Epidermal melanocyte (primary cell): ENCODE results near the gene TRAF7.

Experiments used
- DNase-seq: peaks from one replicate; pipeline ENCODE4 v3.0.0; 2011; ENCODE audit warnings: low spot score; ENCODE audit not compliant: insufficient read length

The TRAF7 gene

DNA sequence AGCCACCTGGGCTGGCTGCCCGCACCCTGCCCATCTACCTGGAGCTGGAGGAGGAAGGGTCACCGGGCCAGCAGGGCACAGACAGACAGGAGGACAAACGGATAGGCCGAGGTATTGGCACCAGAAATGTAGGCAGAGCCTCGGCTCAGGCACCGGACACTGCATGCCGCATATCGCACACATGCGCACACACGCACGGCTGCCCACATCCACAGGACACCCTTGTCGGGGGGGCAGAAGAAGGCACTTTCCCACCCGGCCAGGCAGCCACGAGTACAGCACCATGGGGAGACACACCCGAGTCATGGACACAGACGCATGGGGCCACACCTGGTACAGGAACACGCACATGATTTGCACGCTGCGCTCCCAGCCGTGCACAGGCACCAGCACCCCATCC, 26.4 kb downstream of the TRAF7 start:
- DNase-seq: no peak

GRCh38 chr16:2183671-2184070, 28.1 kb downstream of the TRAF7 start:
- no peak for DNase-seq

DNA sequence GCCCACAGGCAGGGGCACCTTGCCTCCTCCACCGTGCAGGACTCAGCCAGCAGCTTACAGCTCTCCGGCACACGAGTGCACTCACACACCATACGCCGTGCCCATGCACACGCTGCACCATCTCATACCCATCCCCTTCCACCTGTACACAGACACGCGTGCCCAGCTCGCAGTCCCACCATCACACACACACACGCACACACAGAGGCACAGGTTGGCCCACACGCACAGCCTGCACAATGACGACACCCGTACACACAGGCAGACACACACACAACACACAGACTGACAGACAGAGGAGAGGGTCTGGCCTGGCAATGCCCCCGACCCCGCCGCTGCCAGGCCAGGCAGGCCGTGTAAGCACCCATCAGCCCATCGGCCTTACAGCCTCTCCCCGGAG, 28.8 kb downstream of the TRAF7 start:
- no peak for DNase-seq

DNA sequence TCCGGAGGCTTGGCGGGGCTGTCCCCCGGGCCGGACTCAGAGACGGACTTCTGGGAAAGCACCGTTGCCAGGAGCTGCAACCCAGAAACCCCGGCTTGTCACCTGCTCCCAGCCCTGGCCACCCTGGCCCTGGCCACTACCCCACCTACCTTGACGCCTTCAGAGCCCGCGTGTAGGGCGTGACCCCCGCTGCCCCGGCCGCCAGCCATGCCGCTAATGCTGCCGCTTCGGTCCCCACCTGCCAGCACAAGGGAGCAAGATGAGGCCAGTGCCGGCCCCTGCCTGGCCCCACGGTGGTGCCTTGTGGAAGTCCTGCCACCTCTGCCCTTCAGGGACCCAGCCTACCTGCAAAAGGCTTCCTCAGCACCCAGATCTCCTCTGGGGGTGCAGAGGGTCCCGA, 29.4 kb downstream of the TRAF7 start:
- DNase-seq: no peak

DNA sequence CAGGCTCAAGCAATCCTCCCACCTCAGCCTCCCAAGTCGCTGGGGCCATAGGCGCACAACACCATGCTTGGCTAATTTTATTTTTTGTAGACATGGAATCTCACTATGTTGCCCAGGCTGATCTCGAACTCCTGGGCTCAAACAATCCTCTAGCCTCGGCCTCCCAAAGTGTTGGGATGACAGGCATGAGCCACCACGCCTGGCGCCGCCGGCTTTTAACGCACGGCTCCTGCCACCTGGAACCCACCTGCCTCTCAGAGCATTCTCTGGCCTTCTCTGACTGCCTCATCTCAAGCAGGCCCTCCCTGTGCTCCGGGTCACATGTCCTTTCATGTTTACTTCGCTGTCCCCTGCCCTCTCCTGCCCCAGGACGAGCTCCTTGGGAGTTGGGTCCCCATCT, 30.5 kb downstream of the TRAF7 start:
- DNase-seq: no peak

- DNase-seq: no peak
These were observed 30.9 kb downstream of the TRAF7 start for GRCh38 chr16:2186505-2186904.

GRCh38 chr16:2187212-2187611, 31.6 kb downstream of the TRAF7 start:
- no peak for DNase-seq

- no peak for DNase-seq
These were observed 32.8 kb downstream of the TRAF7 start for GRCh38 chr16:2188395-2188794.

DNA sequence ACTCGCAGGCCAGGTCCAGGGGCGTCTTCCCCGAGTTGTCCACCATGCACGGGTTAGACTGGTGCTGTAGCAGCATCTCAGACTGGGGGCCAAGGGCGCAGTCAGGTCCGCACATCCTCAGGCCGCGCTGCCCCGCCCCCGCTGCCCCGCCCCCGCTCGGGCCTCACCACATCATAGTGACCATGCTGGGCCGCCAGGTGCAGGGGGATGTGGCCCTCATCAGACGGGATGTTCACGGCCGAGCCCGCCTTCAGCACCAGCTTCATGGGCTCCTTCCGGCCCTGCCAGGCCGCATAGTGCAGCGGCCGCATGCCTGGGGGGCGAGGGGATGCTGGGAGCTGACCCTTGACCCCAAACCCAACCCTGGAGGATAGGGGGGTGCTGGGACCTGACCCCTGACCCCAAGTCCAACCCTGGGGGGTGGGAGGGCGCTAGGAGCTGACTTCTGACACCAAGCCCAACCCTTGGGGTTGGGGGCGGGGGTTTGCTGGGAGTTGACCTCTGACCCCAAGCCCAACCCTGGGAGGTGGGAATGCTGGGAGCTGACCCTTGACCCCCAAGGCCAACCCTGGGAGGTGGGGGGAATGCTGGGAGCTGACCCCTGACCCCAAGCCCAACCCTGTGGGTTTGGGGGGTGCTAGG, 33.8 kb downstream of the TRAF7 start:
- no peak for DNase-seq

GRCh38 chr16:2190002-2190658, 34.5 kb downstream of the TRAF7 start:
- DNase-seq: no peak

DNA sequence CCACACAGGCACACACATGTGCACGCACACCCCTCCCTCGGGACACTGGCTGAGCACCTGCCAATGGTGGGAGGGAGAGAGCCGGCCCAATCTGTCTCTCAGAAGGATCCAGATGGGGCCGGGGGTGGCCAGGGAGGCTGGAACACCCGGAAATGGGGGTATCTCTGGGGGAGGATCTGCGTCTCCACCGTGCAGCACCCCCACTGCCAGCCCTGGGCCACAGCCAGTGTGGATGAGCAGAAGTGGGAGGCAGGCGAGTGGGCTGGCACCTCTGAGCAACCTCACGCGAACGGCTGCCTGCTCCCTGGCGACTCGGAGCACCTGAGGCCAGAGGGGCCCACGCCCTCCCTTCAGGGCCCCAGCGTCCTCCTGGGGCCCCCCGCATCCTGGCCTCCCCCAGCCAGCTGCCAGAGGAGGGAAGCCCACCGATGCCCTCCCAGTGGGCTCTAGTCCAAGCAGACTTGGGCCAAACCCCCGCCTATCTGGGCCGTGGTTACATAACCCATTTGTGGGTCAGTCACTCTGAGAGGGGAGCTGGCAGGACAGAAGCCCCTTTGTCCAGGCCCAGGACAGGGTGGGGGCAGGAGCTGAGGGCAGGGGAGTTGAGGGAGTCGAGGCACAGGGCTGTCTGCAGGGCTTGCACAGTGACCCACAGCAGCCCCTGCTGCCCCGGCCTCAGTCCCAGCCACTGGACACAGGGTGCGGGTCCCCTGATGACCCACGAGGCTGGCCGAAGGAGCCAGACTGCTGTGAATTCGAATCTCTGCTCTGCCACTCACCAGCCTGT, 35.3 kb downstream of the TRAF7 start:
- DNase-seq: no peak

DNA sequence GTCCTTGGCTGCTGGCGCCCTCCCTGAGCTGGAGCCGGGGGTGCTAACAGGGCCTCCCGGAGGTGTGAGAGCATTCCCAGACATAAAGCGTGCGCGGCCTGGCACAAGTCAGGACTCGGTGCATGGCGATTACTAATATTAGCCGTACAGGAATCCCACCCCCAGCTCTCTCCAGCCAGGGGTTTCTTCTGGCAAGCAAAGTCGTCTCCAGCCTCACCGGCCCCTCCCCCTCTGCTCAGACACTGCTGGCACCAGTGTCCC, 35.8 kb downstream of the TRAF7 start:
- no peak for DNase-seq

DNA sequence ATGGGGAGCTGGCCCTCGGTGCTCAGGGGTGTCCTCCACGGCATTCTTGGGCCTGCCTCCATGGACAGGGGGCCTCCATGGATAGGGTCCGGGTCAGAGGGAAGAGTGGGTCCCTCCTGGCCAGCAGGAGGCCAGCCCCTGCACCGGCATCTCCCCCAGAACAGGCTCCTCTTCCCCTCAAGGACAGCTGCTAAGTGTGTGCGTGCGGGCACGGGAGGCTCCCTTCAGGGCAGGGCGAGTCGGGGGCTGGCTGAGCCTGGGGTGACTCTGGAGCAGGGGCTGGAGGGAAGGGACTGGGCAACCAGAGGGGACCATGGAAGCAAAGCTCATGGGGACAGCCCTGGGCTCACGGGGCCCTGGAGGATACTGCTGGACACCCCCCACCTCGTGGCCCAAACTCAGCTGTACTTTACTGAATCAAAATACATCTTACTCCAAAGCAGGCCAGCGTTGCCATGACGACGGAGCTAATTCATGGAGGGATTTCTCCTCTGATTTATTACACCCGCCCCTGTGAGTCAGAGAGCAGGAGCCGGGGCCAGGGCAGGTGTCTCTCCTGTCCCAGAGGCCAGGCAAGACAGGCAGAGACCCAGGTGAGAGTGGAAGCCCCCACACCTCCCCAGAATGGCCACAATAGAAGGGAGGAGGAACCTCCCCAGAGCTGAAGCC, 38.7 kb downstream of the TRAF7 start:
- DNase-seq: no peak

DNA sequence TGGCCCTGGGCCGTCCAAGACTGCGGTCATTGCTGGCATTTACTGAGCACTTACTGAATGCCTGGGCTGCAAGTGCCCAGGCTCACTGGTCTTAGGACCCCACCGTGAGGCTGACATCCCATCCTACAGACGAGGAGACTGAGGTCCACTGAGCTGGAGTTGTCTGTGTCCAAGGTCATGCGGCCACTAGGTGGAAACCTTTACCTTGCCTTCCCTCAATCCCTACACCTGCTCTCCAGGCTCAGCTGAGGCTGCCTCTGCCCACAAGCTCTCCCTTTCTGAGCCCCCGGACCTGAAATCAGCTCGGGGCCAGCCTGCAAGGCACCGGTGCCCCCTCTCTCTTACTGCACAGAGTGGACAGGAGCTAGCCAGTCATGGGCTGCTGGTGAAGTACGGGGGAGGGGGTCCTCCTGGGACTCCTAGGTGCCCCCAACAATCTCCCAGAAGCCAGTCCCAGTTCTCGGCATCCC, 39.3 kb downstream of the TRAF7 start:
- DNase-seq: no peak

- DNase-seq: no peak
These were observed 40.0 kb downstream of the TRAF7 start for GRCh38 chr16:2195322-2196161.

DNA sequence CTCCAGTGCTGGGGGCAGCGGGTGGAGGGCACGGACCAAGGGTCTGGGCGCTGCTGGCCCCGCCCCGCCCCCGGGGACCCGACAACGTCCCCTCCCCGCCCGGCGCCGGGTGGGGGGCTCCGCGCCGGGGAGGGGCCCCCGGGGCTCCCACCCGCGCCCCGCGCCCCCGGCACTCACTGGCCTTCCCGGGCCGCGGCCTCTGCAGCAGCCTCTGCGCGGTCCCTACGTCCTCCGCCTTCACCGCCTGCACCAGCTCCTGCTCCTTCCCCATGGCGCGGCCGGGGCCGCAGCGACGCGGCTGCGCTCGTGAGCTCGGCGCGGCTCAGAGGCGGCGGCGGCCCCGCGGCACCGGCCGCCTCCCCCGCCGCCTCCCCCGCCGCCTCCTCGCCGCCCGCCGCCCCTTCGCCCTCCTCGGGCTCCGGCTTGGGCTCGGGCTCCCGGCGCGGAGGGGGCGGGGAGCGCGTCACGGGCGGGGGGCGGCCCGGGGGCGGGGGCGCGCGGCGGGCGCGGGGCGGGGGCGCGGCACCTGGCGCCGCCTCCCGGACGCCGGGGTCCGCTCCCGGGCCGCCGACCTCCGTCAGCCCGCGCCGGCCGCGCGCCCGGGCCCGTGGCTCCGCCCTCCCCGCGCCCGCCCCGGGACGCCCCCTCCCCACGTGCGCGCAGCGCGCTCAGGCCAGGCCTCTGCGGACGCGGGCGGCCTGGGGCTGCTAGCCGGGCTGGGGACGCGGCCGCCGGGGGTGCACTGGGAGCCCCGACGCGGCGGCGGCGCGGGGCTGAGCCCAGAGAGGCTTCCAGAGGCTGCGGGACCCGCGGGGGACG, 40.8 kb downstream of the TRAF7 start, which contains the start of gene CASKIN1:
CASKIN1 (minus strand) TSS at position 444 of the 819 bp plus-strand sequence; CDS start at position 271, 173 bp downstream.
- DNase-seq: no peak

DNA sequence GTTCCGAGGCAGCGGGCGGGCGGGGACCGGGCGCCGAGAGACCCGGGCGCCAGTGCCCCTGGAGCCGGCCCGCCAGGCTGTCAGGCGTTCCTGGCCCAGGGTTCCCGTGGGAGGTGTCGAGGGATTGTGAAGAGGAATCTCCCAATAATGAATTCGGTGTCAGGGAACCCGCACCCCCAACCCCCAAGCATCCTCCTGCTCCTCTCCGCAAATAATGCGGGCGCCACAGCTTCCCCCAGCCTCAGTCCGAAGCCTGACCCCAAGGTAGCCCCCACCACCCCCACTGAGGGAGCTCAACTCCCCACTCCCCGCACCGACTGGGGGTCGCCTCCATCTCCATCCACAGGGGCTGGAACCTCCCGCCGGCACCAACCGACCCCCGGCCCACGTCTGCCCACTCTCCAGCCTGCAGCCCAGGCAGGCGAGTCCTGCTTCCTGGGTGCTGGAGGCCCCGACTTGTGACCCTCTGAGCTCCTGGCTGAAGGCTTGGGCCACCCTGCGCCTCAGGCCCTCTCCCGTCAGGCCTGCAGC, 41.5 kb downstream of the TRAF7 start:
- DNase-seq: no peak

DNA sequence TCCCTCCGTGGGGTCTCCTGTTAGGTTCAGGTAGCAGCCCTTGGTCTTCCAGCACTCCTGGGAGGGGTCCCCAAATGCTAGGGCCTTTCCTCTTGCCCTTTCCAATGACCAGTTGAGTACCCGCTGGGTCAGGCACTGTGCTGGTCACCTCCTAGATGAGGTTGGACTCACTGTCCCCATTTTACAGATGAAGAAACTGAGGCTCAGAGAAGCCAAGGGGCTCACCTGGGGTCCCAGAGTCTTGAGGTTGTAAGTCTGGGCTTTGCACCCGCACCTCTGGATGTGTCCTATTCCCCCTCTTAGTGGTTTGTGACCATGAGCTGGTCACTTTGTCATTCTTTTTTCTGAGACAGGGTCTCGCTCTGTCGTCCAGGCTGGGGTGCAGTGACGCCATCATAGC, 42.2 kb downstream of the TRAF7 start:
- DNase-seq: no peak

DNA sequence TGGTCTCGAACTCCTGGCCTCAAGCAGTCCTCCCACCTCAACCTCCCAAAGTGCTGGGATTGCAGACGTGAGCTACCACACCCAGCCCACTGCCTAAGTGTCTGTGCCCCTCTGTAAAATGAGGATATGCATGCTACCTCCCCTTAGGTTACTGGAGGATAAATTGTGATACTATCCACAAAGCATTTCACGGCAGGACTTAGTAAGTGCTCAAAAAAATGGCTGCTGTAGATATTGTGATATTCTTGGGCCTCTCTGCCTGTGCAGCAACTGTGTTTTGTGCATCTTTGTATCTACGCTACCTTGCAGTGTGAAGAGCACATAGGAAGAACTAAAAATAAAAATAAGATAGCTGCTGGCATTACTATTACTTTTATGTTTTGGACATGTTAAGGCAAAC, 42.7 kb downstream of the TRAF7 start:
- DNase-seq: no peak

- DNase-seq: no peak
These were observed 43.5 kb downstream of the TRAF7 start for GRCh38 chr16:2199095-2199494.
